GM10847 (cell line): ENCODE measurements around the gene POLR3K.

Experiments
- POLR2A ChIP-seq: IDR thresholded peaks from 2 replicates; pipeline ENCODE4 v1.6.1; 2011; ENCODE audit not compliant: insufficient read length; ENCODE audit errors: extremely low read depth

POLR3K gene

GRCh38 chr16:84718-85406, 31.5 kb upstream of the POLR3K start:
- TF ChIP-seq POLR2A: no peak

GRCh38 chr16:83781-84615, 30.6 kb upstream of the POLR3K start:
- no peak for TF ChIP-seq POLR2A

GRCh38 chr16:83060-83603, 29.7 kb upstream of the POLR3K start:
- no peak for TF ChIP-seq POLR2A

- TF ChIP-seq POLR2A: no peak
Measured at GRCh38 chr16:79151-80054, 26.0 kb upstream of the POLR3K start.

GRCh38 chr16:78444-79150, 25.2 kb upstream of the POLR3K start:
- TF ChIP-seq POLR2A: no peak

GRCh38 chr16:77807-78443, 24.5 kb upstream of the POLR3K start, which contains the start of gene MPG:
TSS of gene MPG (plus strand) at chr16:78225. CDS start at chr16:78310, 85 bp downstream.
- peak; percentile 82 for TF ChIP-seq POLR2A

- no peak for TF ChIP-seq POLR2A
Measured at GRCh38 chr16:77273-77806, 23.9 kb upstream of the POLR3K start.

GRCh38 chr16:76535-77272, 23.3 kb upstream of the POLR3K start:
- TF ChIP-seq POLR2A: no peak

GRCh38 chr16:75580-76501, 22.4 kb upstream of the POLR3K start:
- TF ChIP-seq POLR2A: no peak

- TF ChIP-seq POLR2A: no peak
Measured at GRCh38 chr16:74747-75334, 21.4 kb upstream of the POLR3K start.

- TF ChIP-seq POLR2A: no peak
Measured at GRCh38 chr16:74051-74746, 20.8 kb upstream of the POLR3K start.
